SU-DHL-6 (cell line): ENCODE results near the gene ZC2HC1B.

Experiments
- CTCF ChIP-seq: fragments of 200-600 bp; sonication (generic); IDR thresholded peaks from one replicate; pipeline ENCODE4 v1.5.1; 2017; ENCODE audit warnings: antibody characterized with exemption, mild to moderate bottlenecking, low read length, moderate library complexity; ENCODE audit not compliant: insufficient read depth, poor library complexity, severe bottlenecking
- EZH2phosphoT487 ChIP-seq: fragments of 200-600 bp; sonication (generic), shearing (Covaris generic); conservative IDR thresholded peaks from 2 replicates; pipeline ENCODE4 v1.6.1; 2018; ENCODE audit warnings: mild to moderate bottlenecking, antibody characterized with exemption, low read length, moderate library complexity, mixed read lengths

- TF ChIP-seq CTCF (no peak), EZH2phosphoT487 (no peak)
These were observed 20.1 kb downstream of the ZC2HC1B start for GRCh38 chr6:143884216-143884900.
